Activated B cell treated with CpG ODN at 0.5 μM for 24 hours (primary cell): Measurements from ENCODE around the gene PNO1. TPM values are rescaled to one million over a fixed set of nuclear protein-coding genes. Genes with fewer than 3 reads are reported as not detected.

Experiments used
- ATAC-seq: fragments of 200-7000 bp; cut with Tn5 transposase; one replicate; pipeline ENCODE4 v1.10.0; 2021; ENCODE audit warnings: low read depth, mild to moderate bottlenecking, moderate library complexity
- CTCF ChIA-PET: fragments of 350-600 bp; sonication (Branson Sonifier 250); formaldehyde crosslinking; loops from one replicate; lab custom pipeline; 2021; ENCODE audit warnings: antibody characterized with exemption; lab: Charles Lee
- POLR2A ChIA-PET: fragments of 350-600 bp; sonication (Branson Sonifier 250); formaldehyde crosslinking; loops from one replicate; lab custom pipeline; 2021; ENCODE audit warnings: antibody characterized with exemption; lab: Charles Lee
- DNase-seq: peaks from one replicate; pipeline ENCODE4 v3.0.0; 2022
- H3K27ac Mint-ChIP-seq: one replicate; pipeline ENCODE4 v1.8.0; 2020; ENCODE audit warnings: mixed read lengths
- H3K27me3 Mint-ChIP-seq: one replicate; pipeline ENCODE4 v1.8.0; 2021; ENCODE audit warnings: mixed read lengths
- H3K36me3 Mint-ChIP-seq: one replicate; pipeline ENCODE4 v1.8.0; 2021; ENCODE audit warnings: low read depth, mixed read lengths
- H3K4me1 Mint-ChIP-seq: one replicate; pipeline ENCODE4 v1.8.0; 2021; ENCODE audit warnings: mixed read lengths
- H3K4me3 Mint-ChIP-seq: one replicate; pipeline ENCODE4 v1.8.0; 2020; ENCODE audit warnings: mild to moderate bottlenecking, mixed read lengths
- H3K9me3 Mint-ChIP-seq: one replicate; pipeline ENCODE4 v1.8.0; 2020; ENCODE audit warnings: mixed read lengths
- intact Hi-C: fragments of 100-400 bp; cut with micrococcal nuclease; formaldehyde crosslinking; loops from one replicate; pipeline ENCODE4 v1.15.1; 2024
- total RNA-seq: library from RNA; stranded (reverse); gene quantifications from 2 replicates; pipeline ENCODE4 v1.2.3, GENCODE V29; 2022
- TF ChIP-seq, protein P1 (sequence below): fragments of 200-600 bp; IDR thresholded peaks from one replicate; pipeline ENCODE4 v1.8.0; 2022; ENCODE audit warnings: antibody characterized with exemption, mild to moderate bottlenecking

The PNO1 gene
- total RNA-seq, 1 donor from 2014 or later = 24.9 TPM

DNA sequence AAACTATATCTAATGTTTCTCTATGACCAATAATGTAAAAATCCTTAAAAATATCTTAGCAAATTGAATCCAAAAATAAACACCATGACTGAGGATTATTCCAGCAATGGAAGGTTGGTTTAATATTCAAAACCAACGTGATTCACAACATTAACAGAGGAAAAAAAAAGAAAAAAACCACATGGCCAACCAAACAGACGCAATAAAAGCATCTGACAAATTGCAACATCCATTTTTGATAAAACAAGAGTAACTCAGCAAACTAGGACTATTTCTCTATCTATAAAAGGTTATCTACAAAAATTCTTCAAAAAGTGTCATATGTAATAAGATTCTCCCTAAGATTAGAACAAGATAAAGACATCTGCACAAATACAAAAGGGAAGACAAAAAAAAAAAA, 65.7 kb downstream of the PNO1 start:
- H3K27ac Mint-ChIP-seq = no peak overlapping the region
- peaks cover 38% of the 10 kb centered on the region for H3K36me3 Mint-ChIP-seq
- intact Hi-C loops = no loop called here
- ChIA-PET CTCF (no interaction called here), POLR2A (interaction anchor here (0.6 kb wide), 1 partner anchor 553 kb away, joined by 6 read pairs; no protein-coding TSS in a partner anchor)
- ATAC-seq (no peak), DNase-seq (no peak)
- TF ChIP-seq, protein P1, sequence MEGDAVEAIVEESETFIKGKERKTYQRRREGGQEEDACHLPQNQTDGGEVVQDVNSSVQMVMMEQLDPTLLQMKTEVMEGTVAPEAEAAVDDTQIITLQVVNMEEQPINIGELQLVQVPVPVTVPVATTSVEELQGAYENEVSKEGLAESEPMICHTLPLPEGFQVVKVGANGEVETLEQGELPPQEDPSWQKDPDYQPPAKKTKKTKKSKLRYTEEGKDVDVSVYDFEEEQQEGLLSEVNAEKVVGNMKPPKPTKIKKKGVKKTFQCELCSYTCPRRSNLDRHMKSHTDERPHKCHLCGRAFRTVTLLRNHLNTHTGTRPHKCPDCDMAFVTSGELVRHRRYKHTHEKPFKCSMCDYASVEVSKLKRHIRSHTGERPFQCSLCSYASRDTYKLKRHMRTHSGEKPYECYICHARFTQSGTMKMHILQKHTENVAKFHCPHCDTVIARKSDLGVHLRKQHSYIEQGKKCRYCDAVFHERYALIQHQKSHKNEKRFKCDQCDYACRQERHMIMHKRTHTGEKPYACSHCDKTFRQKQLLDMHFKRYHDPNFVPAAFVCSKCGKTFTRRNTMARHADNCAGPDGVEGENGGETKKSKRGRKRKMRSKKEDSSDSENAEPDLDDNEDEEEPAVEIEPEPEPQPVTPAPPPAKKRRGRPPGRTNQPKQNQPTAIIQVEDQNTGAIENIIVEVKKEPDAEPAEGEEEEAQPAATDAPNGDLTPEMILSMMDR = no peak
- no peaks in the 10 kb centered on the region for H3K9me3 Mint-ChIP-seq
- H3K4me3 Mint-ChIP-seq = no peak overlapping the region
- peaks cover 95% of the 10 kb centered on the region for H3K4me1 Mint-ChIP-seq
- H3K27me3 Mint-ChIP-seq = no peaks in the 10 kb centered on the region

DNA sequence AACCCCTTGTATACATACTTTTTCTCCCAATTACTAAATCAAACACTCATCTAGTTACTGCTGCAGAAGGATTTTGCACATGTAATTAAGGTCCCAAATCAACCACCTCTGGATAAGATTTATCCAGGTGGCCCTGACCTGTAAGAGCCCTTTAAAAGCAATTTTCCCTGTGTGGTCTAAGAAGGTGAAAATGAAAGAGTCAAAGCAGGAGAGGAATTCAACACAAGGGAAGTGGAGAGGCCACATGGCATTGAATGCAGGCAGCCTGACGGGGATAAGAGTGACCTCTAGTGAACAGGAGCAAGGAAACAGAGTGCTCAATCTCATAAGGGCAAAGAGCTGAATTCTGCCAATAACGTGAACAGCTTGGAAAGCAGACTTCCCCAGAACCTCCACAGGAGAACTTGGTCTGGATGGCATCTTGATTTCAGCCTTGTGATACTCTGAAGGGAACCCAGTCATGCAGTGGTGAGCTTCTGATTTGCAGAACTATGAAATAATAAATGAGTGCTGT, 67.5 kb downstream of the PNO1 start:
- H3K9me3 Mint-ChIP-seq = no peaks in the 10 kb centered on the region
- H3K36me3 Mint-ChIP-seq = peaks cover 32% of the 10 kb centered on the region
- H3K4me1 Mint-ChIP-seq = peaks cover 95% of the 10 kb centered on the region
- TF ChIP-seq, protein P1 = no peak
- peak; percentile 49 for ATAC-seq
- H3K27ac Mint-ChIP-seq = peak overlapping the region; percentile 46
- no peaks in the 10 kb centered on the region for H3K27me3 Mint-ChIP-seq
- peak overlapping the region; percentile 17 for H3K4me3 Mint-ChIP-seq
- CTCF ChIA-PET = interaction anchor here (0.7 to 3.0 kb wide), 11 partner anchors 10 to 39 kb away, joined by 3 to 22 read pairs (median 4); no protein-coding TSS in a partner anchor
- intact Hi-C loops = loop anchor here (1.0 kb wide), 1 partner anchor 29 kb away; no protein-coding TSS in a partner anchor
- POLR2A ChIA-PET = interaction anchor here (0.8 to 1.2 kb wide), 3 partner anchors 22 to 29 kb away, joined by 3 to 4 read pairs (median 4); no protein-coding TSS in a partner anchor
- no peak for DNase-seq

Other genes with a start within 250 kb of the PNO1 start
- gene C1D, start 94.9 kb upstream of the PNO1 start, total RNA-seq = 21.5 and 25.2 TPM in 2 replicates
- gene PPP3R1, start 94.6 kb downstream of the PNO1 start, total RNA-seq = 53.5 and 56.2 TPM in 2 replicates
- not detected in 2 replicates for gene CNRIP1, start 162.1 kb downstream of the PNO1 start, total RNA-seq
- gene PLEK, start 207.4 kb downstream of the PNO1 start, total RNA-seq = 138 and 140 TPM in 2 replicates